ENCODE data around the gene MYOF.

MYOF gene, protein sequence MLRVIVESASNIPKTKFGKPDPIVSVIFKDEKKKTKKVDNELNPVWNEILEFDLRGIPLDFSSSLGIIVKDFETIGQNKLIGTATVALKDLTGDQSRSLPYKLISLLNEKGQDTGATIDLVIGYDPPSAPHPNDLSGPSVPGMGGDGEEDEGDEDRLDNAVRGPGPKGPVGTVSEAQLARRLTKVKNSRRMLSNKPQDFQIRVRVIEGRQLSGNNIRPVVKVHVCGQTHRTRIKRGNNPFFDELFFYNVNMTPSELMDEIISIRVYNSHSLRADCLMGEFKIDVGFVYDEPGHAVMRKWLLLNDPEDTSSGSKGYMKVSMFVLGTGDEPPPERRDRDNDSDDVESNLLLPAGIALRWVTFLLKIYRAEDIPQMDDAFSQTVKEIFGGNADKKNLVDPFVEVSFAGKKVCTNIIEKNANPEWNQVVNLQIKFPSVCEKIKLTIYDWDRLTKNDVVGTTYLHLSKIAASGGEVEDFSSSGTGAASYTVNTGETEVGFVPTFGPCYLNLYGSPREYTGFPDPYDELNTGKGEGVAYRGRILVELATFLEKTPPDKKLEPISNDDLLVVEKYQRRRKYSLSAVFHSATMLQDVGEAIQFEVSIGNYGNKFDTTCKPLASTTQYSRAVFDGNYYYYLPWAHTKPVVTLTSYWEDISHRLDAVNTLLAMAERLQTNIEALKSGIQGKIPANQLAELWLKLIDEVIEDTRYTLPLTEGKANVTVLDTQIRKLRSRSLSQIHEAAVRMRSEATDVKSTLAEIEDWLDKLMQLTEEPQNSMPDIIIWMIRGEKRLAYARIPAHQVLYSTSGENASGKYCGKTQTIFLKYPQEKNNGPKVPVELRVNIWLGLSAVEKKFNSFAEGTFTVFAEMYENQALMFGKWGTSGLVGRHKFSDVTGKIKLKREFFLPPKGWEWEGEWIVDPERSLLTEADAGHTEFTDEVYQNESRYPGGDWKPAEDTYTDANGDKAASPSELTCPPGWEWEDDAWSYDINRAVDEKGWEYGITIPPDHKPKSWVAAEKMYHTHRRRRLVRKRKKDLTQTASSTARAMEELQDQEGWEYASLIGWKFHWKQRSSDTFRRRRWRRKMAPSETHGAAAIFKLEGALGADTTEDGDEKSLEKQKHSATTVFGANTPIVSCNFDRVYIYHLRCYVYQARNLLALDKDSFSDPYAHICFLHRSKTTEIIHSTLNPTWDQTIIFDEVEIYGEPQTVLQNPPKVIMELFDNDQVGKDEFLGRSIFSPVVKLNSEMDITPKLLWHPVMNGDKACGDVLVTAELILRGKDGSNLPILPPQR (N-terminal part only)

DNA sequence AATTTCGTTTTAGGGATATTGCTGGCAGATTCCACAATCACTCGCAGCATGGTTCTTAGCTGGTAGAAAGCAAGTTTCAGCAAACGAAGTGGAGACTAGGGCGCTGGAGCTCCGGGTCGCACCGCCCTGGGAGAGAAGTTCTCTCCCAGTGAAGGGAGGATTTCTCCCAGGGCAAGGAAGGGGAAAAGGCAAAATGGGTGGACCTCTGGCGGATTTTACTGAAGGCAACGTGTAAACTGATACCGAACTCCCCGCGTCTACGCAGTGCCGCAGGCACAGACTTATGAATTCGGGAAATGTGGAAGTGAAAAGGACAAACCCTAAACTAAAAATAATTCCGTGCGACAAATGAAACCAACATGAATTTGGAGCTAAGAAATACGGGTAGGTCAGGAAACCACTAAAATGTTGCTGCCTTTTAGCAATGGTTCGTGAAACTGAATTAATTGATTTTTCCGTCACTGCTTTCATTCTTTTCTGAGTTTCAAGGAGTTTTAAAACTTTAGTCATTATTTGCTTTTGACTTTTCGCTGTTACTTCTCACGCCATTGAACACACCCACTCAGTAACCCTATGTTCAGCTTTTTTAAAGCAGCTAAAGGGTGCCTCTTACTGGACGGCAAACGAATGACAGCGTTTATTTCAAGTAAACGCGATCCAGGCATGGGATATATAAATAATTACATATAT is at the start of gene MYOF:
MYOF (minus strand) TSS at position 190 of the 690 bp plus-strand sequence; CDS start at position 50, 140 bp downstream.
- DNase-seq, result peak; percentile 58 to 68
- TF ChIP-seq POLR2A (IDR thresholded peaks at IDR 0.05; ENCODE audit: low read length) (no peak), GATA1 (IDR thresholded peaks at IDR 0.05; ENCODE audit: low read depth, low read length) (no peak)

DNA sequence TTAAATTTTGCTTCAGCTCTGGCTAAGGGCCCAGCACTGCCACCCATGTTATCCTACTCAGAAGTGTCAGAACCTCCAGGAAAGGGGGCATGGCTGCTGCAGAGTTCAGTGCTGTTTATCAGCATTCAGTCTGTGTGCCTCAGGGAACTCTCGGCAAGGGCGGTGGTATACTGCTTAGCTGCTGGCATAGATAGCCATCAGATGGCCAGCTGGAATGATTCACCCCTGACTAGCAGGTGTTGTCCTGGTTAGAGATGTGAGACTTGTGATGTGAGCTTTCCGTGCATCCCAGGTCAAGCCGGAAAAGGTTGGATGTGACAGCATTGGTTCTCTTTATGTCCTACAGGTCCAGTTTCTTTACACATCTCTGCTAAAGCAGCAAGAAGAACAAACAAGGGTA is 36.4 kb upstream of the MYOF start:
- TF ChIP-seq POLR2A (IDR thresholded peaks at IDR 0.05; ENCODE audit: low read length) (no peak), GATA1 (IDR thresholded peaks at IDR 0.05; ENCODE audit: low read depth, low read length) (no peak)
- DNase-seq, result no peak

DNA sequence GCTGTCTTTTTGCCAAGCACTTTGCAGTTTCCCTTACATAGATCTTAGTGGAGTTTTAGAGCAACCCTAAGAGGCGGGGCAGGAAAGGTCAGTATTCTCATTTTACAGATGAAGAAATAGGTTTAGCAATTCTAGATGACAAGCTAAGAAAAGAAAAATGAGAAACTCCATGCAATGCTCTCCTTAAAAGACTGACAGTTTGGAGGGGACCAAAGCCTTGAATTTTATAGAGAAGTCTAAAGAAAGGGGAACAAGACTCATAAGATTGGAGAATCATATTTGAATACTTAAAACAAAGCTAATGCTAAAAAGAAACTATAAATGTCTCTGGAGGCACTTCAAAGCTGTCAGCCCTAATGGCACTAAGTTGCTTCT is 33.9 kb upstream of the MYOF start:
- TF ChIP-seq GATA1 (IDR thresholded peaks at IDR 0.05; ENCODE audit: low read depth, low read length) (no peak), POLR2A (IDR thresholded peaks at IDR 0.05; ENCODE audit: low read length) (no peak)

DNA sequence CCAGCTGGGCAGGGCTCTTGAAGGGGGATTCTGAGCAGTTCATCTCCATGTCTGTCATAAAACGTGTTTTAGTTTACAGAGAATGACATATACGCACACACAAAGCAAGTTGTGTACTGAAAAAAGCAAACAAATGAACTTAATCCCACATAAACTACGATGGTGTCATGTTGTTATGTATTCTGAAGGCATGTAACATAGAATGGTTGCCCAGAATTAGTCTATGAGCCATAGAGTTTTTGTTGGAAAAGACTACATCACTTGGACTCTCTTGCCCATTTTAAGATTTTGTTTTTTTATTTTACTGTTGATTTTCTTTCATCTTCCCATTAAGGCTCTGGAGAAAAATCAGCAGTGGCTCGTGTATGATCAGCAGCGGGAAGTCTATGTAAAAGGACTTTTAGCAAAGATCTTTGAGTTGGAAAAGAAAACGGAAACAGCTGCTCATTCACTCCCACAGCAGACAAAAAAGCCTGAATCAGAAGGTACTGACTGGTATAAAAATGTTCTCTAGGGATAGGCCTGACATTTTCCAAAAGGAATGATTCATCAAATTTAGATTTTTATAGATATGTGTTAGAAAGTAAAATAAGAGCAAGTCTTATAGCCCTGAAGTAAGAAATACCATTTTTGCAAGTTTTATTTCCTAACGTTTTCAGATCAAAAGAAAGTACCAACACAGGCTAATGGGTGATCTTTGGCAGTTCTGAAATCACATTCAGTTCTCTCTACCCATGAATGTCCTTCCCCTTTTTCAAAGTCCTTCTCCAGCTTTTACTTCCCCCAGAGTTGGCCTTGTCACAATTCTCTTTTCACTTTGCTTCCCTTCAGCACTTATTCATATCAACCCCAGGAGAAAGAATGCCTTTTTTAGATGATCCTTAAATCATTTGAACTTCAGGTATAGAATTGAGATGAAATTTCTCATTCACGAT is 33.2 kb upstream of the MYOF start:
- DNase-seq, result no peak
- no peak for TF ChIP-seq POLR2A (IDR thresholded peaks at IDR 0.05; ENCODE audit: low read length)
- TF ChIP-seq GATA1 (IDR thresholded peaks at IDR 0.05; ENCODE audit: low read depth, low read length), result no peak

More for the DNA sequence above, 33.9 kb upstream of the MYOF start:
- no peak for DNase-seq

DNA sequence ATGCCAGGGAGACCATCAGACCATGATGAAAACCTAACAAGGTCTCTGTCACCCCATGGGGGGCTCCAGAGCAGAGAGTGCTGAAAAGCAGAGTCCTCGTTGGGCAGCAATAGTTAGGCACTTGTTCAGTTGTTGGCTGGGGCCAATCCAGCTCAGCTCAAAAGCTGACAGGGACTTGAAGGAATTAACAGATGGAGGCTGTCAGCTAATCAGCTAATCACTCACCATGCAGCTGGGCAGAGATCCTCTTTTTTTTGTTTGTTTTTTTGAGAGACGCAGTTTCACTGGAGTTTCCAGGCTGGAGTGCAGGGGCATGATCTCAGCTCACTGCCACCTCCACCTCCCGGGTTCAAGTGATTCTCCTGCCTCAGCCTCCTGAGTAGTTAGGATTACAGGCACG is 32.4 kb upstream of the MYOF start:
- TF ChIP-seq GATA1 (IDR thresholded peaks at IDR 0.05; ENCODE audit: low read depth, low read length), result no peak
- TF ChIP-seq POLR2A (IDR thresholded peaks at IDR 0.05; ENCODE audit: low read length), result no peak
- DNase-seq, result no peak

DNA sequence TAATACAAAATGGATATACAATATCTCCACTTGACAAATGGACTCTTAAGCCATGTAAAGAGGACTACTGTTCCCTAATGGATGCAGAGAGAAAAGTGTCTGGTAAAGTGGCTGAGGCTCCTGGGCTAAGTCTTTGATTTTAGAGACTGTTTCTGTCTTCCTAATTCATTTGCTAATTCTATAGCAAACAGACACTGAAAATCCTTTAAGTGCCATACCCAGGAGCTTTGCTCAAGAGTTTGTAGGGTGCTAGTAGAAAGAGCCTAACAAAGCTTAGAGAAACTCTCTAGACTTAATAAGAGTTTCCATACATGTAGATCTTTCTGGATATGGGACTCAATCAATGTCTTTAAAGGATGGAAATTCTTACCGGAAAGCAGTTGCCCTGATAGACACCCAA is 31.0 kb upstream of the MYOF start:
- TF ChIP-seq POLR2A (IDR thresholded peaks at IDR 0.05; ENCODE audit: low read length), result no peak
- no peak for TF ChIP-seq GATA1 (IDR thresholded peaks at IDR 0.05; ENCODE audit: low read depth, low read length)

DNA sequence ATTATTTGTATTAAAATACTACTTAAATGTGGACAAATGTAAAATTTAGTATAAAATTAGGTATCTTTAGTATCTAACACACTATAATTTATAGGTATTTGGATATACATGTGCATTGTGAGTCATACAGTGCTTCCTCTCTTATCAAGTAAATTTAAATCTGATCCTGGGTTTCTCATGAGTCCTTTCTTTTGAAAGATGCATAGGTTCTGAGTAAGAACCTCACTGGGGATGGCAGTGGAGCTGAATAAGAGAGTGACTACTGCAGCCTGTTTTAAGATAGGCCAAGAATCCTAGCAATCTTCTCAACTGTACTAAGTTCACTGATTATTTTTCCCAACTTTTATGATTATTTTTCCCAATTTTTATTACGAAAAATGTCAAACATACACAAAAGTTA is 30.4 kb upstream of the MYOF start:
- TF ChIP-seq POLR2A (IDR thresholded peaks at IDR 0.05; ENCODE audit: low read length), result no peak
- no peak for TF ChIP-seq GATA1 (IDR thresholded peaks at IDR 0.05; ENCODE audit: low read depth, low read length)
- no peak for DNase-seq

More for the DNA sequence above, 31.0 kb upstream of the MYOF start:
- DNase-seq, result no peak

DNA sequence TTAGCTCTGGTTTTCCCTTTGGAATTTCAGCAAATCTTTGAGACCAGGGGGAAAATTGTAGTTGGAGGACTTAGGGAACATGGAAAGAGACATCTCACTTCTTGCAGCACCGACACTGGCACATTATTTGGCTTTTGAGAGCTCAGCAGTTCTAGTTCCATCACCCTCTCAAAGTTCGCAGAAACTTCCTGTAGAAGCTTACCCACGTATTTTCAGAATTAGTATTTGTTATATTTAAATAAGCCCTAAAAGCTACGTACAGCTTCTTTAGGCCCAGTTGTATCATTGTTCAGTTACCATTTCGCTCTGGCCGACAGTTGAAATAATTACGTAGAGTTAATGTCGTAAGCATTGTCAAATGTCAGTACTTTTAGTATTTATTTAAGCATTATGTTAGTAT is 27.7 kb upstream of the MYOF start:
- no peak for DNase-seq
- no peak for TF ChIP-seq GATA1 (IDR thresholded peaks at IDR 0.05; ENCODE audit: low read depth, low read length)
- TF ChIP-seq POLR2A (IDR thresholded peaks at IDR 0.05; ENCODE audit: low read length), result no peak

DNA sequence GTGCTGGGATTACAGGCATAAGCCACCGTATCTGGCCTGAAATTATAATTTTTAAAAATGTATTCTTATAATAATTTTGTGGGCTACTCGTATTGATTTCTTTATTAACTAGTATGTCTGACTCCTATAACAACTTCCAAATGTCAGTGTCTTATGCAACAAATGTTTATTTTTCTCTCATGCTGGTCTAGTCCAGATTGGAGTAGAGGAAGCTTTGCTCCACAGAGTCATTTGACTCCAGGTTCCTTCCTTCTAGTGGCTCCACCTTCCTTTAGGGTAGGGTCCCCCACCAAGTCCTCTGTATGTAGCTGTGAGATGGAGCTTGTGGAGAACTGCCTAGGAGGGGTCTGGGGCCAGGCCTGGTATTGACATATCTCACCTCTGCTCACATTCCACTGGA is 22.9 kb upstream of the MYOF start:
- TF ChIP-seq GATA1 (IDR thresholded peaks at IDR 0.05; ENCODE audit: low read depth, low read length) (no peak), POLR2A (IDR thresholded peaks at IDR 0.05; ENCODE audit: low read length) (no peak)
- DNase-seq, result no peak

DNA sequence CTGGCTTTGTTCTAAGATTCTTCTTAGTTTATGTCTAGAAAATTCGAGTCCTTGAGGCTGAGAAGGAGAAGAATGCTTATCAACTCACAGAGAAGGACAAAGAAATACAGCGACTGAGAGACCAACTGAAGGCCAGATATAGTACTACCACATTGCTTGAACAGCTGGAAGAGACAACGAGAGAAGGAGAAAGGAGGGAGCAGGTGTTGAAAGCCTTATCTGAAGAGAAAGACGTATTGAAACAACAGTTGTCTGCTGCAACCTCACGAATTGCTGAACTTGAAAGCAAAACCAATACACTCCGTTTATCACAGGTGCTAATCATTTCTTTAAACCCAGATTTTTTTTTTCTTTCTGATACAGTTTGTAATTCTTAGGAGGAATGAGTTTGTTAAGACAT is 20.9 kb upstream of the MYOF start:
- TF ChIP-seq POLR2A (IDR thresholded peaks at IDR 0.05; ENCODE audit: low read length) (no peak), GATA1 (IDR thresholded peaks at IDR 0.05; ENCODE audit: low read depth, low read length) (no peak)
- no peak for DNase-seq

DNA sequence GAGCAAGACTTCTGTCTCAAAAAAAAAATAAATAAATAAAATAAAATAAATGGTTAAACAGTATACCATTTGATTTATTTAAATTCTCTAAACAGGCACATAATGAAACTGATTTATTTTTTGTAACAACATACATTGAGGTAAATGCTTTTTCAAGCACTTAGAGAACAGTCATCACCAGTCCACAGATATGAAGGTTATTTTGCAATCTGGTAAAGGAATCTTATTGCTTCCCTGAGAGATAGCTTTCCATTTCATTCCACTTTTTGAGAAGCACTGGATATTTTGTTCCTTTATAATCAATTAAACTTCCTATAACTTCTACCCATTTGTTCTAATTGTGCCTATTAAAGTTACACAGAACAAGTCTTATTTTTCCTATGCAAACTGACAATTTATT is 19.5 kb upstream of the MYOF start:
- no peak for TF ChIP-seq GATA1 (IDR thresholded peaks at IDR 0.05; ENCODE audit: low read depth, low read length)
- no peak for TF ChIP-seq POLR2A (IDR thresholded peaks at IDR 0.05; ENCODE audit: low read length)
- DNase-seq, result no peak

DNA sequence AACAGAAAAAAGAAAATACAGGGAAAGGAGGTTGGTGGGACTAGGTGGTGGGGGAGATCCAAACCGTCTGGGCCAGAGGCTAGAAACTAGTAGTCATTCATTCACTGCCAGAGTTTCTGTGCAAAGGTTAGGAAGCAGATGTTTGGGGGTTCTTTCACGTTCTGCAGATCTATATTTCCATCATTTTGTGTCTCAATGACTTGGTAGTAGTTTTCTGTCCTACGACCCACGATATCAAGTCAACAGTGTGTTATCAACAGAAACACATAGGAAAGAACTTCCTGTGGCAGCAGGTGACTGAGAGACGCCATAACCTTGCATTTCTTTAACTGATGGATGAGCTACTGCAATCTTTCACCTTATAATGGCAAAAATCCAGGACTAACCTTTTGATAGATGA is 16.0 kb upstream of the MYOF start:
- no peak for DNase-seq
- TF ChIP-seq POLR2A (IDR thresholded peaks at IDR 0.05; ENCODE audit: low read length), result no peak
- TF ChIP-seq GATA1 (IDR thresholded peaks at IDR 0.05; ENCODE audit: low read depth, low read length), result no peak

Data from erythroblast (primary cell).